ENCODE data around the gene PPP2R3A. TPM values are rescaled to one million over a fixed set of nuclear protein-coding genes. Genes with fewer than 3 reads are reported as not detected.

Gene PPP2R3A, protein sequence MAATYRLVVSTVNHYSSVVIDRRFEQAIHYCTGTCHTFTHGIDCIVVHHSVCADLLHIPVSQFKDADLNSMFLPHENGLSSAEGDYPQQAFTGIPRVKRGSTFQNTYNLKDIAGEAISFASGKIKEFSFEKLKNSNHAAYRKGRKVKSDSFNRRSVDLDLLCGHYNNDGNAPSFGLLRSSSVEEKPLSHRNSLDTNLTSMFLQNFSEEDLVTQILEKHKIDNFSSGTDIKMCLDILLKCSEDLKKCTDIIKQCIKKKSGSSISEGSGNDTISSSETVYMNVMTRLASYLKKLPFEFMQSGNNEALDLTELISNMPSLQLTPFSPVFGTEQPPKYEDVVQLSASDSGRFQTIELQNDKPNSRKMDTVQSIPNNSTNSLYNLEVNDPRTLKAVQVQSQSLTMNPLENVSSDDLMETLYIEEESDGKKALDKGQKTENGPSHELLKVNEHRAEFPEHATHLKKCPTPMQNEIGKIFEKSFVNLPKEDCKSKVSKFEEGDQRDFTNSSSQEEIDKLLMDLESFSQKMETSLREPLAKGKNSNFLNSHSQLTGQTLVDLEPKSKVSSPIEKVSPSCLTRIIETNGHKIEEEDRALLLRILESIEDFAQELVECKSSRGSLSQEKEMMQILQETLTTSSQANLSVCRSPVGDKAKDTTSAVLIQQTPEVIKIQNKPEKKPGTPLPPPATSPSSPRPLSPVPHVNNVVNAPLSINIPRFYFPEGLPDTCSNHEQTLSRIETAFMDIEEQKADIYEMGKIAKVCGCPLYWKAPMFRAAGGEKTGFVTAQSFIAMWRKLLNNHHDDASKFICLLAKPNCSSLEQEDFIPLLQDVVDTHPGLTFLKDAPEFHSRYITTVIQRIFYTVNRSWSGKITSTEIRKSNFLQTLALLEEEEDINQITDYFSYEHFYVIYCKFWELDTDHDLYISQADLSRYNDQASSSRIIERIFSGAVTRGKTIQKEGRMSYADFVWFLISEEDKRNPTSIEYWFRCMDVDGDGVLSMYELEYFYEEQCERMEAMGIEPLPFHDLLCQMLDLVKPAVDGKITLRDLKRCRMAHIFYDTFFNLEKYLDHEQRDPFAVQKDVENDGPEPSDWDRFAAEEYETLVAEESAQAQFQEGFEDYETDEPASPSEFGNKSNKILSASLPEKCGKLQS (N-terminal part only)
- 18.4 TPM for polyA plus RNA-seq (2013, experiment 1 of 2)
- 20.1 TPM for polyA plus RNA-seq (2013, experiment 2 of 2)

DNA sequence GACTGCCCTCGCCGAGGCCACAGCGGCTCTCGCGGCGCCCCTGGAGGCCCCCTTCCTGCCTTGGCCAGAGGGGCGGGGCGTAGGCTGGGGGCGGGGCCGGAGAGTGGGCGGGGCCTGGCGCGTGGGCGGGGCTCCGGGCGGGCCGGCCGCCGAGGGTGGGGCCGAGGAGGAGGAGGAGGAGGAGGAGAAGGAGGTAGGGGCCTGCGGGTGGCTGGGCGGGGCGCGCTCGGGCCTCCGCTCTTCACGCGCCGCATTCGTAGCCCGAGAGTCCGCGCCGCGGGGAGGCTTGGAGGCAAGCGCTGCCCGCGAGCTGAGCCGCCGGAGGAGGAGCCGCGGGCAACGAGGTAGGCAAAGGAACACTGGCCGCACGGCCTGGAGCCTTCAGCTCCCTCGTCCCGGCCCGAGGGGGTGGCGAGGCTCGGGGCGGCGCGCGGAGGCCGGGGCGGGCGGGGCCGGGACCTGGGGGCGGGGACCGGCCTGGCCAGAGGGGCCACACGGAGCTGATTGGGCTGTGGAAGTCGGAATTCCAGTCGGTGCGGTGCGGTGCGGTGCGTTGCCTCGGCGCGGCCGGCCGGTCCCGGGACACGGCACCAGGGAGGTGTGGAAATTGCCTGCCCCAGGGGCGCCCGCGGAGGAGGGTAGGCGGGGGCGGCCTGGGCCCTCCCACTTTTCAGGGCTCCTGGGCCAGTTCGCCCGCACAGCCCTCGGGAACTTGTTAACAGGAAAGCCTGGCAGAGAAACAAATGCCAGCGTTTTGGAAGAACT lies at the start of gene PPP2R3A:
Gene PPP2R3A (plus strand): TSS at position 223 of the 765 bp plus-strand sequence. CDS start 35,771 bp downstream, outside the sequence.
- peaks cover 18% of the 10 kb centered on the region for H3K4me1 ChIP-seq (ENCODE audit: control insufficient read depth, insufficient read depth, low read length, poor library complexity, severe bottlenecking)
- WGBS, 2 experiments (ENCODE audit: insufficient coverage in 2 of 2): 0% methylated on average over 51 to 55 of the region's 83 CpGs

DNA sequence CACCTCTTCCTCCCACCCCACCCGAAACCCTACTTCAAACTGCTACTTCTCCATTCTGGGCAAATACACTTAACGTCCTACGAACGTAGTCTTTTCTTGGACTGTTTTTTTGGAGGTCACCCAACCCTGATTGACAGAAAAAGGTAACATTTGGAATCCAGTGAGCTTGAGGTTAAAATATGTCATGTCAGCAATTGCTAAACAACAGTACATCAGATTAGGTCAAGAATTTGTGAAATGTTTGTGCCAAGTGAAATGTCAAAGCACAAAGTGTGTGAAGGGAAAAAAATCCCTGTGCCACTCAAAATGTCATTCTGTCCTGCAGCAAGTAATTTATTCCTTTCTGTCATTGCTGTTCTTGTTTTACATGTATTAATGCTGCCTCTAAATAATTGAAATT lies 49.2 kb upstream of the PPP2R3A start:
- 100% methylated on average over 1 of the region's 4 CpGs for WGBS, 2 experiments (ENCODE audit: insufficient coverage in 2 of 2)
- H3K4me3 ChIP-seq (ENCODE audit: extremely low read depth, insufficient read depth, low read length, poor library complexity, severe bottlenecking): no peak overlapping the region
- no peaks in the 10 kb centered on the region for H3K9me3 ChIP-seq (ENCODE audit: control insufficient read depth, low read length)
- no peaks in the 10 kb centered on the region for H3K36me3 ChIP-seq (ENCODE audit: control insufficient read depth, insufficient read depth, low read length)
- H3K27ac ChIP-seq (ENCODE audit: low read depth, low read length, severe bottlenecking): no peak overlapping the region
- no peaks in the 10 kb centered on the region for H3K4me1 ChIP-seq (ENCODE audit: control insufficient read depth, insufficient read depth, low read length, poor library complexity, severe bottlenecking)

More for the DNA sequence above, at the start of gene PPP2R3A:
- H3K4me3 ChIP-seq (ENCODE audit: extremely low read depth, insufficient read depth, low read length, poor library complexity, severe bottlenecking): peak within 1 kb of the TSS; percentile 85
- H3K27ac ChIP-seq (ENCODE audit: low read depth, low read length, severe bottlenecking): peak within 1 kb of the TSS; percentile 89
- peaks cover 3% of the 10 kb centered on the region for H3K9me3 ChIP-seq (ENCODE audit: control insufficient read depth, low read length)
- H3K36me3 ChIP-seq (ENCODE audit: control insufficient read depth, insufficient read depth, low read length): peaks cover 6% of the 10 kb centered on the region

DNA sequence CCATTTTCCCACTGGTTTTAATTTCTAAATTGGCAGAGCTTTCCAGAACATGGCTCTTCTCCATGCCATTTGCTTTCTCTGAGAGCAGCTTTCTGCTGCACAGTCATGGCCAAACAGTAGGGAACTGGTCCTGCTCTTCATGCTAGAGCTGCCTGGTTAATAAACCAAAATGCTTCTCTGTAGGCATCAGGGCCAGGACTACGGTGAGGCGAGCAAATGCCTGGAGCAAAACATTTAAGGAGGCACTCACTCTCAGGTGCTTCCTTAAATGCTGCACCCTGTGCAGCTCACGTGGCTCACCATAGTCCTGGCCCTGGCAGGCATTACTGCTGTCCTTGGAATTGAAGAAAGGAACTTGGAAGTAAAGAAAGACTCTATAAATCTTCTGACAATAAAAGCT lies 48.5 kb upstream of the PPP2R3A start:
- Histone ChIP-seq H3K27ac (ENCODE audit: low read depth, low read length, severe bottlenecking) (no peak overlapping the region), H3K36me3 (ENCODE audit: control insufficient read depth, insufficient read depth, low read length) (no peaks in the 10 kb centered on the region), H3K4me1 (ENCODE audit: control insufficient read depth, insufficient read depth, low read length, poor library complexity, severe bottlenecking) (no peaks in the 10 kb centered on the region), H3K9me3 (ENCODE audit: control insufficient read depth, low read length) (no peaks in the 10 kb centered on the region), H3K4me3 (ENCODE audit: extremely low read depth, insufficient read depth, low read length, poor library complexity, severe bottlenecking) (no peak overlapping the region)
- 76 to 85% methylated on average over 2 of the region's 3 CpGs for WGBS, 2 experiments (ENCODE audit: insufficient coverage in 2 of 2)

DNA sequence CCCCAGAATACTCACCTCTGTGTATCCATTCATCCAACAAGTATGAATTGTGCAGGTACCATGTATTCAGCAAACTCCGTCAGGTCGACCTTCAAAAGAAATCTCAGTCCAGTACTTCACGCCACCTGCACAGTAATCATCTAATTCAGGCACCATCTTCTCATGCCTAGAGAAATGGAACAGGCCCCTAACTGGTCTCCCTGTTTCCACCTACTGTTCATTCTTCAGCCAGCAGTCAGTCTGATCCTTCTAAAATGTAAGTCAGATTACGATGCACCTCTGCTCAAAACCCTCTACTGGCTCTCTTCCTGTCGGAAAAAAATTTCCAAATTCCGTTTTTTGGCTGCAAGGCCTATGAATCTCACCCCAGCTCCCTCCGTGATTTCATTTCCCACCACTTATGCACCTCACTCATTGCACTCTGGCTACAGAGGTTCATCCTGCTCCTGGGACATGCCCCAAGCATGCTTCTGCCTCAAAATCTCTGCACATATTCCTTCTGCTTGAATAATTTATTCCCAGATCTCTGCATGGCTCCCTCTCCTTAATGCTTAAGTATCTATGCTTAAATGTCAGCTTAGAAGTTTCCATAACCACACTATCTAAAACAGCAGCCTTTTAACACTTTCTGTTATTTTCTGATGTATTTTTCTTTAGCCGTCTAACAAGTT lies 47.5 kb upstream of the PPP2R3A start:
- Histone ChIP-seq H3K9me3 (ENCODE audit: control insufficient read depth, low read length) (no peaks in the 10 kb centered on the region), H3K27ac (ENCODE audit: low read depth, low read length, severe bottlenecking) (peak overlapping the region; percentile 25), H3K36me3 (ENCODE audit: control insufficient read depth, insufficient read depth, low read length) (no peaks in the 10 kb centered on the region), H3K4me1 (ENCODE audit: control insufficient read depth, insufficient read depth, low read length, poor library complexity, severe bottlenecking) (no peaks in the 10 kb centered on the region), H3K4me3 (ENCODE audit: extremely low read depth, insufficient read depth, low read length, poor library complexity, severe bottlenecking) (no peak overlapping the region)
- 88% methylated on average over 7 of the region's 8 CpGs for WGBS, 2 experiments (ENCODE audit: insufficient coverage in 2 of 2)

DNA sequence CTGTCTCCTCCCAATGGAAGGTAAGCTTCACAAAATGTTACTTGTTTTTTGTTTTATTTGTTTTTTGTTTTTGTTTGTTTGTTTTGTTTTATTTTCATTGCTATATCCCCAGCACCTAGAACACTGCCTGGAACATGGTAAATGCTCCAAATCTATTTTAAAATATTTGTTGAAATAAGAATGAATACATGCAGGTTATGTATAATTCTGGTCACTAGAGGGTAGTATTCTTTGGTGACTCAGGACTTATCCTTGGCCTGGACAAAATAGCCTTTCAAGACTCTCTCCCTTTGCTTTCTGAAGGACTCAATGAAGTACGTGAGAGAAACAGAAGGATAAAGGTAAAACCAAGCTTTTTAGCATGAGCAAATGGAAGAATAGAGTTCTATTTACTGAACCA lies 46.9 kb upstream of the PPP2R3A start:
- Histone ChIP-seq H3K4me1 (ENCODE audit: control insufficient read depth, insufficient read depth, low read length, poor library complexity, severe bottlenecking) (no peaks in the 10 kb centered on the region), H3K27ac (ENCODE audit: low read depth, low read length, severe bottlenecking) (no peak overlapping the region), H3K4me3 (ENCODE audit: extremely low read depth, insufficient read depth, low read length, poor library complexity, severe bottlenecking) (no peak overlapping the region), H3K9me3 (ENCODE audit: control insufficient read depth, low read length) (no peaks in the 10 kb centered on the region), H3K36me3 (ENCODE audit: control insufficient read depth, insufficient read depth, low read length) (no peaks in the 10 kb centered on the region)
- WGBS, 2 experiments (ENCODE audit: insufficient coverage in 2 of 2): 83% methylated on average over 1 of the region's 1 CpG; no CpG with 5 or more reads in 1 of the 2 experiments

DNA sequence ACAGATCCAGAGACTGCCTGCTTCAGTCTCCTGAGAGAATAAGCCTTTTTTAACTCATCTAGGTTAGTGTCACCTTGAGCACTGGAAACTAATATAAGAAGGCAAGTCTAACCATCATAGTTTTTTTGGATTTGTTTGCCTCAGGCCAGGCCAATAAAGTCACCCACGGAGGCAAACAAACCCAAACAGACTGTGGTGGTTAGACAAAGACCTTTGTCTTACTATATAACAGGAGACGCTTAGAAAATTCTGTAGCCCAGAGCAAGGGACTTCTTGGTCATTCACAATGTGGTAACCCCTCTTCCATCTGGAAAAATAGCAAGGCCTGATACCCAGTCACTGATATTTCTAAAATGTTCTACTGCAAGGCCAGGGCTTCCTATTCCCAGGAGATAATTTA lies 45.3 kb upstream of the PPP2R3A start:
- no peaks in the 10 kb centered on the region for H3K36me3 ChIP-seq (ENCODE audit: control insufficient read depth, insufficient read depth, low read length)
- 67 to 100% methylated on average over 1 of the region's 2 CpGs for WGBS, 2 experiments (ENCODE audit: insufficient coverage in 2 of 2)
- H3K4me1 ChIP-seq (ENCODE audit: control insufficient read depth, insufficient read depth, low read length, poor library complexity, severe bottlenecking): no peaks in the 10 kb centered on the region
- H3K4me3 ChIP-seq (ENCODE audit: extremely low read depth, insufficient read depth, low read length, poor library complexity, severe bottlenecking): no peak overlapping the region
- H3K9me3 ChIP-seq (ENCODE audit: control insufficient read depth, low read length): no peaks in the 10 kb centered on the region
- no peak overlapping the region for H3K27ac ChIP-seq (ENCODE audit: low read depth, low read length, severe bottlenecking)

DNA sequence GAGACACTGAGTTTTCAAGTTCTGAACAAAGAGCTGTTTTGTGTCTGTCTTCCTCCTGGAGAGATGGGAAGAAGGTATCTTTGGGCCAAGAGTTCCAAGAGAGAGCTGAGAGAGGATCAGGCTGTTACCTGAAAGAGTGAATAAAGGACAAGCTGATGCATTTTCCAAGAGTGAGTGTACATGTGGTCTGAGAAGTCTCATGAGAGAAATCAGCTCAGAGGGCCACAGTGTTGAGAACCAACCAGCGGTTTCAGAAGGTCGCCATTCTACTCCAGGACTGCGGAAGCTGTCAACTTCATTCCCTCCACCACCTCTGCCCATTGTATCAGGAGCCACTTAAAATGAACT lies 42.7 kb upstream of the PPP2R3A start:
- WGBS, 2 experiments (ENCODE audit: insufficient coverage in 2 of 2): 100% methylated on average over 1 to 3 of the region's 3 CpGs
- no peaks in the 10 kb centered on the region for H3K9me3 ChIP-seq (ENCODE audit: control insufficient read depth, low read length)

DNA sequence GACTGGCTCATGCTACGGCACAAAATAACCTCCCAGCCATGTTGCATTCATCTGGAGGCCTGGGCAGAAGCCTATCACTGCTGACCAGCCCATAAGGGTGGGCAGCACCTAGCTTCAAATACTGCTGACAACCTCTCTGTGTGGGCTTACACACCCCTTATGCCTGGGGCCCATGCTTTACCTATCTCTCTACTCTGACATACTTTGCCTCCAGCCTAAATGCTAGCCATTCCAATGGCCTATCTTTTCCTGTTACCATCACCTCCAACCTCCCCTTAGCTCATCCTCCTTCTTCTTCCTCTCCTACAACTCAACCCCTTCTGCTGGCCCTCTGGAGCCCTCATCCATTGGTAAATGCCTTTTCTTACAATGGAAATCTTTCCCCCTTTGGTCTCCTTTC lies 41.0 kb upstream of the PPP2R3A start:
- H3K9me3 ChIP-seq (ENCODE audit: control insufficient read depth, low read length): no peaks in the 10 kb centered on the region
- no peak overlapping the region for H3K27ac ChIP-seq (ENCODE audit: low read depth, low read length, severe bottlenecking)
- 80 to 100% methylated on average over 1 of the region's 1 CpG for WGBS, 2 experiments (ENCODE audit: insufficient coverage in 2 of 2)
- H3K36me3 ChIP-seq (ENCODE audit: control insufficient read depth, insufficient read depth, low read length): no peaks in the 10 kb centered on the region
- no peaks in the 10 kb centered on the region for H3K4me1 ChIP-seq (ENCODE audit: control insufficient read depth, insufficient read depth, low read length, poor library complexity, severe bottlenecking)
- H3K4me3 ChIP-seq (ENCODE audit: extremely low read depth, insufficient read depth, low read length, poor library complexity, severe bottlenecking): no peak overlapping the region

More for the DNA sequence above, 42.7 kb upstream of the PPP2R3A start:
- Histone ChIP-seq H3K36me3 (ENCODE audit: control insufficient read depth, insufficient read depth, low read length) (no peaks in the 10 kb centered on the region), H3K27ac (ENCODE audit: low read depth, low read length, severe bottlenecking) (no peak overlapping the region), H3K4me3 (ENCODE audit: extremely low read depth, insufficient read depth, low read length, poor library complexity, severe bottlenecking) (no peak overlapping the region), H3K4me1 (ENCODE audit: control insufficient read depth, insufficient read depth, low read length, poor library complexity, severe bottlenecking) (no peaks in the 10 kb centered on the region)

DNA sequence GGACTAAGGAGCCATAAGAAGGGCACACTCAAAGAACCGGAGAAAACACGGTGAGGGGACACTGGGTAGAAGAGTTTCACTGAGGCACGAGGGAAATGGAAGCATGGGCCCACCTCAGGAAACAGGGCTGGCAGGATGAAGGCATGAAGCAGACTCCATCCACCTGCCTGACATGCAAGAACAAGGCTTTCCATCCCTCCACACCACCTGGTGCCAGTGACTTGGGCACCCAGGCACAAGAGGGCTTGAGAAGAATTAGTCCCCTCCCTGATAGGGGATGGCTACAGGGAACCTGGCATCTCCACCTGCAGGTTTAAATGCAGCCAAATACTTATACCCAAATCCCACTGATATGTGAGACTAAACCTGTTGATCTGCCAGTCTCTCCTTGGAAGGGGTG lies 38.9 kb upstream of the PPP2R3A start:
- H3K27ac ChIP-seq (ENCODE audit: low read depth, low read length, severe bottlenecking): no peak overlapping the region
- WGBS, 2 experiments (ENCODE audit: insufficient coverage in 2 of 2): 87 to 96% methylated on average over 2 to 3 of the region's 3 CpGs
- H3K4me3 ChIP-seq (ENCODE audit: extremely low read depth, insufficient read depth, low read length, poor library complexity, severe bottlenecking): no peak overlapping the region
- no peaks in the 10 kb centered on the region for H3K36me3 ChIP-seq (ENCODE audit: control insufficient read depth, insufficient read depth, low read length)
- H3K4me1 ChIP-seq (ENCODE audit: control insufficient read depth, insufficient read depth, low read length, poor library complexity, severe bottlenecking): no peaks in the 10 kb centered on the region
- H3K9me3 ChIP-seq (ENCODE audit: control insufficient read depth, low read length): no peaks in the 10 kb centered on the region
